H1 (cell line): ENCODE data around the gene ETV5. TPM values are rescaled to one million over a fixed set of nuclear protein-coding genes. Genes with fewer than 3 reads are reported as not detected.

Source experiments
- NANOG ChIP-seq: IDR thresholded peaks from 2 replicates; pipeline ENCODE4 v1.6.1; 2011; ENCODE audit warnings: low read length, low read depth, mild to moderate bottlenecking, inconsistent platforms; ENCODE audit not compliant: insufficient read depth, poor library complexity, severe bottlenecking
- RNF2 ChIP-seq: fragments of 200-900, 300-1000 bp; sonication (generic); IDR thresholded peaks from 2 replicates; pipeline ENCODE4 v1.7.1; 2016; ENCODE audit warnings: borderline replicate concordance, low read depth, mild to moderate bottlenecking, antibody characterized with exemption, low read length; ENCODE audit not compliant: poor library complexity, severe bottlenecking; ENCODE audit errors: missing control alignments
- TEAD4 ChIP-seq: IDR thresholded peaks from 2 replicates; pipeline ENCODE4 v1.6.1; 2012; ENCODE audit warnings: low read depth, low read length, inconsistent platforms, mixed read lengths
- polyA plus RNA-seq, 7 experiments: library from polyadenylated mRNA; depleted of rRNA in 3 of 7; stranded (reverse) in 5 of 7; unstranded in 2 of 7; fragments of >200 nt in 5 of 7; fragments of 200-250 nt in 2 of 7; gene quantifications; 1 replicate in 5 of 7; 2 replicates in 1 of 7; 4 replicates in 1 of 7; pipeline versions ENCODE4 v1.2.1 to v1.2.3, GENCODE V29; 2011 to 2013; ENCODE audit warnings: missing spikeins in 2 of 7, mixed read lengths in 2 of 7
- total RNA-seq: library from RNA; stranded (reverse); fragmentation: NEBNext Ultra II Directional; extraction: Animal tissue kit (Norgen Biotek cat#: 25700); gene quantifications from 2 replicates; pipeline ENCODE4 v1.2.1, GENCODE V29; 2021

The ETV5 gene
- total and polyA plus RNA-seq, 2 of the 8 experiments (the other 6 are each of a cell fraction or from before 2014, with no cell fraction given), result 13.1 to 36.9 TPM

GRCh38 chr3:186109897-186110803, 1.3 kb upstream of the ETV5 start (continued):
- TF ChIP-seq RNF2 (no peak), NANOG (peak; percentile 48), TEAD4 (0 out of 2 replicates have a peak, but pooled peaks have one; percentile 7)
